Ishikawa (cell line): ENCODE results near the gene CALML4.

Source experiments
- CEBPB ChIP-seq: IDR thresholded peaks from 2 replicates; pipeline ENCODE4 v1.6.1; 2012
- CREB1 ChIP-seq: IDR thresholded peaks from 2 replicates; pipeline ENCODE4 v1.6.1; 2012; ENCODE audit warnings: low read depth
- EGR1 ChIP-seq: IDR thresholded peaks from 2 replicates; pipeline ENCODE4 v1.6.1; 2012
- EP300 ChIP-seq: IDR thresholded peaks from 2 replicates; pipeline ENCODE4 v1.6.1; 2012; ENCODE audit warnings: borderline replicate concordance
- FOXM1 ChIP-seq: IDR thresholded peaks from 2 replicates; pipeline ENCODE4 v1.6.1; 2012; ENCODE audit warnings: low read depth, borderline replicate concordance
- MAX ChIP-seq: IDR thresholded peaks from 2 replicates; pipeline ENCODE4 v1.6.1; 2012
- NFIC ChIP-seq: IDR thresholded peaks from 2 replicates; pipeline ENCODE4 v1.6.1; 2012
- RAD21 ChIP-seq: IDR thresholded peaks from 2 replicates; pipeline ENCODE4 v1.6.1; 2012; ENCODE audit warnings: low read depth
- REST ChIP-seq: IDR thresholded peaks from 2 replicates; pipeline ENCODE4 v1.6.1; 2012; ENCODE audit warnings: low read depth, mild to moderate bottlenecking
- TAF1 ChIP-seq: IDR thresholded peaks from 2 replicates; pipeline ENCODE4 v1.6.1; 2012; ENCODE audit warnings: low read depth, mild to moderate bottlenecking
- TCF12 ChIP-seq: IDR thresholded peaks from 2 replicates; pipeline ENCODE4 v1.6.1; 2012; ENCODE audit warnings: low read depth
- TEAD4 ChIP-seq: IDR thresholded peaks from 2 replicates; pipeline ENCODE4 v1.6.1; 2012
- USF1 ChIP-seq: IDR thresholded peaks from 2 replicates; pipeline ENCODE4 v1.6.1; 2012
- YY1 ChIP-seq: IDR thresholded peaks from 2 replicates; pipeline ENCODE4 v1.6.1; 2012; ENCODE audit warnings: low read depth
- ZBTB7A ChIP-seq: IDR thresholded peaks from 2 replicates; pipeline ENCODE4 v1.6.1; 2012; ENCODE audit warnings: low read depth

The CALML4 gene

DNA sequence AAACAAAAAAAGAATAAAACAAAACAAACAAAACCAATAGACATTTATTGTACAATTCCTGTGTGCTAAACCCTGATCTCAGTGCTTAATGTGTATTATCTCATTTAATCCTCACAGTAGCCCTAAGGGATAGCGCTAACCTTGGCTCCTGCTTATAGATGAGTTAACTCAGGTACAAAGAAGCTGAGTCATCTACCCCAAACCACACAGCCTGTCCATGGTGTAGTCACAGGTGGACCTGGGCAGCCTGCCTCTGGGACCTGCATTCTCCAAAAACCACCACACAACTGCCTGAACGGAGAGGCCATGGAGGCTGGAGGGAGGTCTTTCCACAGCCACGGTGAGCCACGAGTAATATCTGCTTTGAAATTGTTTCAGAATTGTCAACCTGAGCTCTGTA is 29.9 kb upstream of the CALML4 start:
- TF ChIP-seq CREB1, result no peak
- TF ChIP-seq TAF1, result no peak
- no peak for TF ChIP-seq YY1
- no peak for TF ChIP-seq CEBPB
- no peak for TF ChIP-seq MAX
- TF ChIP-seq TEAD4, result no peak
- no peak for TF ChIP-seq NFIC
- no peak for TF ChIP-seq FOXM1
- TF ChIP-seq ZBTB7A, result no peak
- no peak for TF ChIP-seq REST
- TF ChIP-seq EGR1, result no peak
- TF ChIP-seq RAD21, result no peak

- TF ChIP-seq RAD21 (no peak), ZBTB7A (no peak), TCF12 (no peak), FOXM1 (no peak), YY1 (no peak), USF1 (no peak), TEAD4 (no peak), CEBPB (no peak), EP300 (no peak), REST (no peak), MAX (no peak), TAF1 (no peak), CREB1 (no peak), EGR1 (no peak), NFIC (no peak)
Observed at GRCh38 chr15:68234060-68234459, 28.9 kb upstream of the CALML4 start.

GRCh38 chr15:68232937-68233336 is 27.8 kb upstream of the CALML4 start:
- TF ChIP-seq USF1 (no peak), MAX (no peak), EP300 (no peak)

DNA sequence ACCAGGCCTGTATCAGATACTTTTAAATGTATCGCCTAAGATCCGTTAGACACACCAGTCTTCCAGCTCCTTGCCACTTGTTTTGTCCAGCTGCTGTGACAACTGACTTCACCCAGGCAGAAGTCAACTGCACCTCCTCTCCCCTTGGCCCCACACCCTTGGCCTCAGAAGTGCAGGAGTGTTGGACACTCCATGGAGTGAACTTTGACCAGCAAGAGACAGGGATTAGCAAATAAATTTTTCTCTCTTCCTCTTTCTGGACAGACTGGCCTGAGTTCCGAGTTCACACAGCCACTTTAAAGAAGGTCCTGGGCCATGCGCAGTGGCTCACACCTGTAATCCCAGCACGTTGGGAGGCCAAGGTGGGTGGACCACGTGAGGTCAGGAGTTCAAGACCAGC is 27.3 kb upstream of the CALML4 start:
- no peak for TF ChIP-seq FOXM1
- no peak for TF ChIP-seq EP300

- TF ChIP-seq REST, result no peak
- TF ChIP-seq RAD21, result no peak
- TF ChIP-seq CREB1, result no peak
- no peak for TF ChIP-seq EP300
- no peak for TF ChIP-seq TAF1
- no peak for TF ChIP-seq FOXM1
- TF ChIP-seq MAX, result no peak
- no peak for TF ChIP-seq YY1
- TF ChIP-seq NFIC, result no peak
- no peak for TF ChIP-seq ZBTB7A
- no peak for TF ChIP-seq EGR1
- no peak for TF ChIP-seq CEBPB
- TF ChIP-seq TEAD4, result no peak
- no peak for TF ChIP-seq USF1
- no peak for TF ChIP-seq TCF12
Observed at GRCh38 chr15:68231102-68231818, 26.1 kb upstream of the CALML4 start.
